ENCODE results near the gene SUN5.

SUN5 gene

DNA sequence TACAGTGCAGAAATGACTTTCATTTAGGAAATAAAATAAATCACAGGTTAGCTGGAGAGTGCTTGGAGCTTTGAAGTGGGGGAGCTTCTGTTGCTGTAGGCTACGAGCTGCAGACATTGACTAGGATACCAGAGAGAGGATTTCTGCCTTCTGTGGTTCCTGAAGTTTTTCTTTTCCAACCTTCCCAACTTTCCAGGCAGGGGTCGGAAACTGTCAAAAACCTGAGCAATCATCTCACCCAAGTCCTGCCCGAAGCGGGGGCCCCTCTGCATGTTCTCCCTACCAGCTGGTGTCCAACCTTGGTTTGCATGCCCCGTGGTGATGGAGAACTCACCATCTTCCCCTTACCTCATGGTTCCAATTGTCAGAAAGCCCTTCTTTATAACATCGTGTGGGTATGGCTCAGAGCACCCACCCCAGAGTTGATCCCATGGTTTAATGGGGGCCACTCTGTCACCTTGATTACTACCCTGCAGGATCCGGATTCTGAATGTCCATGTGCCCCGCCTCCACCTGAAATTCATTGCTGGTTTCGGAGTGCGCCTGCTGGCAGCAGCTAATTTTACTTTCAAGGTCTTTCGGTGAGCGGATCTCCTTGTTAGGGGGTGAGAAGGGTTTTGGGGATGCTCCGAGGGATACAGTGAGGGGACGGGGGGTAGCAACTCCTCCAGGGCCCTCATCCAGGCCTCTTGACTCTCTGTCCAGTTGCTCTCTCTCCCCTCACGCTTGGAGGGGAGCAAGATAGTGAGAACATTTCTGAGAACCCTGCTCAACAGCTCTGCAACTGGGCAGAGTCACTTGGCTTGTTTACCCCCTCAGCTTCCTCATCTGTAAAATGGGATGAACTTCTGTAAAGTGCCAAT lies 8.3 kb upstream of the SUN5 start:
- Histone ChIP-seq H3K36me3 (ENCODE audit: insufficient read depth, low read length) (no peaks in the 10 kb centered on the region), H3K4me1 (ENCODE audit: insufficient read depth, low read length) (peaks cover 6% of the 10 kb centered on the region; the same call in 1 of the 2 replicates), H3K9me3 (ENCODE audit: control insufficient read depth, insufficient read depth, low read length) (no peaks in the 10 kb centered on the region), H3K9ac (ENCODE audit: low read depth, low read length) (no peak overlapping the region)

DNA sequence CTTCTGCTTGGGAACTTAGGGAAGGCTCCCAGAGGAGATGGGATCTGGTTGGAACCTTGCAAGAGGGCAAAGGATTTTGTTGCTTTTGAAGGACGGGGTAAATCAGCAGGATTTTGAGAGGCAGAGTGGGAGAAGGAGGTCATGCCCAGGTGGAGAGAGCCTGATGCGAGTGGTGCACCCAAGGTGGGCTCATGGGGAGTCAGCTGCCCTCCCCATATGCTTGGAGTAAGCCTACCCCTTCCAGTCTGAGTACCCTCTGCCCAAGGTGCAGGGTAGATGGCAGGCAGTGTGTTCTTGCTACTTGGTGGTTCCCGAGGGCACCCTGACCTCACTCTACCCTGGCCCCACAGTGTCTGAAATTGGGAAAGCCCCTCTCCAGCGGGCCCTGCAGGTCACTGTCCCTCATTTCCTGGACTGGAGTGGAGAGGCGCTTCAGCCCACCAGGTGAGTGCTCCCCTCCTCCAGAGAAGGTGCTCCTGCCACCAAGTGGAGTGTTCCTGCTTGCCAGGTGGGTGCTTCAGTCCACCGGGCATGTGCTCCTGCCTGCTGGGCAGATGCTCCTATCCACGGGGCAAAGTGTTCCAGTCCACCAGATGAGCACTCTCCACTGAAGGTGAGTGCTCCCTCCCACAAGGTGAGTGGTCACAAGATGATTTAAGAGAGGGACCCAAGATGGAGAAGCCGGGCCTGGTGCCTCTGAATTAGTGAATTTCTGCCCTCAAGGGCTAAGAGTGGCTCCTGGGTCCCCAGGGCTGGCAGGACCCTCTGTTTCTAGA lies 6.6 kb upstream of the SUN5 start:
- Histone ChIP-seq H3K9ac (ENCODE audit: low read depth, low read length) (no peak overlapping the region), H3K36me3 (ENCODE audit: insufficient read depth, low read length) (no peaks in the 10 kb centered on the region), H3K9me3 (ENCODE audit: control insufficient read depth, insufficient read depth, low read length) (peaks cover under 1% of the 10 kb centered on the region; the same call in 1 of the 2 replicates), H3K4me1 (ENCODE audit: insufficient read depth, low read length) (peaks cover 6% of the 10 kb centered on the region; the same call in 1 of the 2 replicates)

DNA sequence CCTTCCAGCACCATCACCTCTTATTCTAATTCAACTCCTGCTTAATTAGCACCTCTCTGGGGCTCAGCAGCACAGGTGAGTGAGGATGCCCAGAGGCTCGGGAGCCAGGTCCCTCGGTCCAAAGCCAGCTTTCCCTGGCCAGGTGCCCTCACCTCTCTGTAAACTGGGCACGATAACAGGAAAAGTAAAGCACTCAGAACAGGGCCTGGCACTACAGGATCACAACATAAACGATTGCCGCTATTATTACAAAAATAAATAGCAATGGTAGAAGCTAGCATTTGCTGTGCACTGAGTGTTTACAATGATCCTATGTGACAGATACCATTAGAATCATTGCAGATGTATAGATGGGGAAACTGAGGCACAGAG lies 5.9 kb upstream of the SUN5 start:
- Histone ChIP-seq H3K9ac (ENCODE audit: low read depth, low read length) (no peak overlapping the region), H3K9me3 (ENCODE audit: control insufficient read depth, insufficient read depth, low read length) (peaks cover 3% of the 10 kb centered on the region; the same call in 1 of the 2 replicates), H3K36me3 (ENCODE audit: insufficient read depth, low read length) (no peaks in the 10 kb centered on the region), H3K4me1 (ENCODE audit: insufficient read depth, low read length) (peaks cover 6% of the 10 kb centered on the region; the same call in 1 of the 2 replicates)

DNA sequence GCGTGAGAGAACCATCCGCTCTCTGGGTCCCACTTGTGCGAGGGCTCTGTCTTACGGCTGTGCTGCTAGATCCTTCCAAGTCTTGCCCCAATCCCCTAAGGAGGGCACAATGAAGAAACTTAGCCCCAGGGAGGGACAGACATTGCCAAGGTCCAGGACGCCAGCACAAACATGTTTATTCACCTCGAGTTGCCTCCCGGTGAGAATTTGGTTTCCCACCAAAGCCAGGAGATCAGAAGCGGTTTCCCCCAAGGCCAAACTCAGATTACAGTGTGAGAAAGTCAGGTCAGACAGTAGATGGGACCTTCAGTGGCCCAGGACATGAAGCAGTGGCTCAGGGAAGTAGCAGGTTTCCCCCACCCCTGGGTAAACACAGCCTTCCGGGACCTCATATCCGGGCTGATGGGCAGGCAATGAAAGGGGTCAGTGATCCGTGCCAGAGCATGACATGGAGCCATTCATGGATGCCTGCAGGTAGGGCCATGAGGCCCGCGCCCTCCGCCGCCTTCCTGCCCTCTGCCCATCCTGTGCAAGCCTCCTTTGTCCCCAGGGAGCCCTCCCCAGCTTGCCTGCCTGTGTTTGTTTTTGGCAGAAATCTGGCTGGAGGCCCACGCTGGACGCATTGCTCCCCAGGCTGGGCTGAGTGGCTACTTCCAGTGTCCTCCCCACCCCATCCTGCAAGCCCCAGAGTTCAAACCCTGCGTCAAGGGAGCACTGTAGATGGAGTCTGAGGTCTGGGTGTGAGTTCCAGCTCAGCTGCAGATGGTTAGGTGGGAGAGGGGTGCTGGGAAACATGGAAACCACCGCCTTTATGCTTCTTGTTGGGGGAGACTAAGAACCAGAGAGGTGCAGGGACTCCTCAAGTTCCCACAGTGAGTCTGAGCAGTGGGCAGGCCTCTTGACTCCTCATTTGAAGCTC lies 5.2 kb upstream of the SUN5 start:
- H3K9me3 ChIP-seq (ENCODE audit: control insufficient read depth, insufficient read depth, low read length), result peaks cover 5% of the 10 kb centered on the region; the same call in 1 of the 2 replicates
- peaks cover 4% of the 10 kb centered on the region; the same call in 1 of the 2 replicates for H3K4me1 ChIP-seq (ENCODE audit: insufficient read depth, low read length)

DNA sequence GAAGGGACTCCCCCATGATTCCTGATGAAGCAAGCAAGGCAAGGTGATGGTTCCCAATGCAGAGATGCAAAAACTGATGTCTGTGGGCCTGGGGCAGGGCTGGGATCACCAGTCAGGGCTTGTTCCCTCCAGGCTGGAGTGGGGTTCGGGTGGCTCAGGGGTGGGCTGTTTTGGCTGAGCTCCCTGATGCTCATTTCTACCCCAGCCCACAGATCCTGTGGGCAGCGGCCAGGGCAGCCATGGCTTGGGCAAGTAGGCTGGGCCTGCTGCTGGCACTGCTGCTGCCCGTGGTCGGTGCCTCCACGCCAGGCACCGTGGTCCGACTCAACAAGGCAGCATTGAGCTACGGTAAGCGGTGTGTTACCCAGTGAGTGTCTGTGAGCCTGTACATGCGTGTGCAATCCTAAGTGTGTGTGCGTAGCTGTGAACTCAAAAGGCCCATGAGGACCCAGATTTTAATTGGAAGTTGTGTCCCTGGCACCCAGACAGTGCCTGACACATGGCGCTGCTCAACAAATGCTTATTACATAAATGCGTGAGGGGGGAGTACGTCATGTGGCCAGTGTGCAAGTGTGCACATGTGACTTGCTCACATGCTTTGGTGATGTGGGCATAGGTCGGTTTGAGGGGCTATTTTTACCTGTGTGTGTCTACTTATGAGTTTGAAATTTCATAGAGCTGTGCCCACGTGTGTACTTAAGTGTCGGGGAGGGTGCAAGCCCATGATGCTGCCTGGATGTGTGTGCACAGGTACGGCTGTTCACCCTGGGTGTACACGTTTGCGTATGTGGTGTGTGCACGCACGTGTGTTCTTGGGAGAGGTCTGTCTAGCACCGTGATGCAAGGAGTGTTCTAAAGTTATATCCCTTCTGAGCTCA lies 4.3 kb upstream of the SUN5 start:
- Histone ChIP-seq H3K9me3 (ENCODE audit: control insufficient read depth, insufficient read depth, low read length) (peaks cover 5% of the 10 kb centered on the region; the same call in 1 of the 2 replicates), H3K9ac (ENCODE audit: low read depth, low read length) (no peak overlapping the region), H3K36me3 (ENCODE audit: insufficient read depth, low read length) (no peaks in the 10 kb centered on the region)

More for the DNA sequence above, 5.2 kb upstream of the SUN5 start:
- H3K36me3 ChIP-seq (ENCODE audit: insufficient read depth, low read length), result no peaks in the 10 kb centered on the region
- no peak overlapping the region for H3K9ac ChIP-seq (ENCODE audit: low read depth, low read length)

DNA sequence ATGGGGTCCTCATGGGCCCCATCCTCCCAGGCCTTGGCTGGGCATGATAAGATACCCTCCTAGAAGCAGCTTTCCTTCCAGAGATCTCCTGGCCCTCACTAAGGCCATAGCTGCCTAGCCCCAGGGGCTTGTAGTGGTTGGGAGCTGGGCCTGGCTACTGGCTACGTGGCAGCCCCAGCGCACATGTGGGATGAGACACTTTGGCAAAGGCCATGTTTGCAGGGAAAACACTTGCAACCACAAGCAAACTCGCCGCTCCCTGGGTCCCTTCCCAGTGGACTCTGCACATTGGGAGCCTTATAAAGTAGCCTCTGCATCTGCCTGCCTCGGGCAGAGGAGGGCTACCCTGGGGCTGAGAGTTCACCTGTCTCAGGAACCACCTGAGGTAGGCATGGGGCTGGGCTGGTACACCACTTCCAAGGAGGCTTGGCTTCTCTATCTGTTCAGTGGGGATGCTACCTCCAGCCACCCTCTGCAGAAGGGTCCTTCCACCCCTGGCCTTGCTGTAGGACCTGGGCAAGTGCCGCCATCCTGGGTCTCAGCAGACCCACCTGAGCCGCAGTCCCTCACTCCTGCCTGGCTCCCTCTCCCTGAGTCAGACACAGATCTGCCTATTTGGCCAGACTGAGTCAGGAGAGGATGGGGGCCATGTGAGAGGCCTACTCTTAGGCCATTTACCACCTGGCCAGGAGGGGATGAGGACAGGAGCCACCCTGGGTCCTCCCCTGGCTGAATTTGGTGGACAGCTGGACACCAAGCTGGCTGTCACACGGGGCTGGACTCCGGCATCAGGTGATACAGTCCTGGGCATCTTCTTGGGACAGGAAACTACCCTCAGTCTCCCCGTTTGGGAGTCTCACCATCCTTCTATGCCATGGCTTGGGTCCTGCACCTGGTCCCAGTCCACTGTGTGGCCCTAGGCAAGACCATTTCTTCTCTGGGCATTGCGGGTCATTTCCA lies 3.4 kb upstream of the SUN5 start, which contains the start of gene BPIFB2:
BPIFB2 (plus strand) TSS at position 329 of the 960 bp plus-strand sequence. CDS start 871 bp downstream, outside the sequence.
- Histone ChIP-seq H3K9ac (ENCODE audit: low read depth, low read length) (no peak within 1 kb of the TSS), H3K4me1 (ENCODE audit: insufficient read depth, low read length) (no peaks in the 10 kb centered on the region), H3K36me3 (ENCODE audit: insufficient read depth, low read length) (no peaks in the 10 kb centered on the region), H3K9me3 (ENCODE audit: control insufficient read depth, insufficient read depth, low read length) (peaks cover 5% of the 10 kb centered on the region; the same call in 1 of the 2 replicates)

More for the DNA sequence above, 4.3 kb upstream of the SUN5 start:
- no peaks in the 10 kb centered on the region for H3K4me1 ChIP-seq (ENCODE audit: insufficient read depth, low read length)

DNA sequence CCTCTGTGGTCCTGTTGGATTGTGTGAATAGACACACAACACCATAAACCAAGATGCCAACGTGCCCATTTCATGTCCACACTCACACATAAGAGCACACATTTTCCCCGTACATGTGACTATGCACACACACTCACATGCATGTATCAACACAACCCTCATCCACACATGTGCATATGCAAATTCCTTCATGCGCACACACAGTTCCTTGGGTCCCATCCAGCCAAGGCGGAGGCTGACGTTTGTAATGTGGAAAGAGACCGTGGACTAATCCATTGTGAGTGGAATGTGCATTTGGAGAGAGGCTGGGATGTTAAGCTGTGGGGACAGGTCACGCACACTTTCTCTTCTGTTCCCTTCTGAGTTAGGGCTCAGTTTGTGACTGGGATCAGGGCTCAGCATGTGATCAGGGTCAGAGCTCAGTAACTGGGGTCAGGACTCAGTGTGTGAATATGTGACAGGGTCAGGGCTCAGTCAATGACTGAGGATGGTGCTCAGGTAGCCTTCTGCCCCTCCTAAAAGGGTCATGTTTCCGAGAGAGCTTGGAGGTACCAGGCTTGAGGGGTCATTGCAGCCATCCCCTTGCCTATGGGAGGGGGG lies 2.6 kb upstream of the SUN5 start:
- no peak overlapping the region for H3K9ac ChIP-seq (ENCODE audit: low read depth, low read length)
- H3K9me3 ChIP-seq (ENCODE audit: control insufficient read depth, insufficient read depth, low read length), result peaks cover 5% of the 10 kb centered on the region; the same call in 1 of the 2 replicates

DNA sequence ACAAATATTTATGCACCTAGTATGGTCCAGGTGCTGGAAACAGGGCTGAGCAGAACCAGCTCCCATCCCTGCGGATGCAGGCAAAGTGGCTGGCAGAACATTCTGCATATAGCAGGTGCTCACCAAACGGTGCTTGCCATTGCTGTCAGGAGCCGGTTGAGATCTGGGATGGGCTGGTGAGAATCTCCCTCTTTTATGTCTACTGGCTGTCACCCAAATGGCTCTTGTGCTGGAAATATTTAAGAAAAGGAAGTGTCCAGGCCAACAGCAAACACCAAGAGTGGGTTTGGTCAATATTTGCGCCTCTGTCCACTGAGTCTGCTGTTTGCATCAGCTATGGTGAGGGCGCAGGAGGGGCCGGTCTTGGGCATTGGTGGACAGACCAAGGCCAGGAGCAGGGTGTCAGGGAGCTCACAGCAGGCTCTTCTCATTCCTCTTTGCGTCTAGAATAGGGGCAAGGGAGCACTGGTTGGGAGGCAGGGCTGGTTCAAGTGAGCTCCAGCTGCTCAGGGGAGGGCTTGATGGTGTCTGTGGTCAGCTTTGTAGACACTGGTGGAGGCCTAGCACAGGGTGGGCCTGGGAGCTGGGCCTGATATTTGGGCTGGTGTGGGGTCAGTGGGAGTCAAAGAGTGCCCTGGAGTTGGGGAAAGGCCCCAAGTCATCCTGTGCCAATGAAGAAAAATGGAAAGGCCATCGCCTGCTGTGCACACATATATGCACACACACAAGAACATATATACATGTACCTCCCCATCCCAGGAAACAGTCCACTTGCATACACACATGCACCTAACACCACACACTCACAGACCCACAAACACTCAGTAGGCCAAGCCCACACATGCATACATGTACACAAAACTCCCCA lies 1.9 kb upstream of the SUN5 start:
- Histone ChIP-seq H3K36me3 (ENCODE audit: insufficient read depth, low read length) (no peaks in the 10 kb centered on the region), H3K9me3 (ENCODE audit: control insufficient read depth, insufficient read depth, low read length) (peaks cover 5% of the 10 kb centered on the region; the same call in 1 of the 2 replicates), H3K4me1 (ENCODE audit: insufficient read depth, low read length) (no peaks in the 10 kb centered on the region; the same call in 1 of the 2 replicates), H3K9ac (ENCODE audit: low read depth, low read length) (no peak overlapping the region)

More for the DNA sequence above, 2.6 kb upstream of the SUN5 start:
- no peaks in the 10 kb centered on the region for H3K36me3 ChIP-seq (ENCODE audit: insufficient read depth, low read length)
- H3K4me1 ChIP-seq (ENCODE audit: insufficient read depth, low read length), result no peaks in the 10 kb centered on the region

DNA sequence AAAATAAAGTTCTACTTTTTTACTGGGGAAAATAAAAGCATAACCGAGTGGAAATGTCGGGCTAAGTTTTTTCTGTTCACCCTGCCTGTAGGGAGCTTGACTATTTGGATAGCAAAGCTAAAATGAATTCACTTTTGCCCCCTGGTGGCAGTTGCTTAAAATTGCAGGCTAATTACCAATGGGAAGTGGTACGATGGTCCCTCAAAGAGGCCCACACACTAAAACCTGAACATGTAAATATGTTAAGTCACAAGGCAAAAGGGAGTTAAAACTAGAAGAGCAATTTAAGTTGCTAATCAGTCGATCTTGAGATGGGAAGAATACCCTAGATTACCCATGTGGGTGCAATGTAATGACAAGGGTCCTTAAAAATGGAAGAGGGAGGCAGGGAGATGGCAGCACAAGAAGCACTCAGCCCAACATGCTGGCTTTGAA lies 916 bp upstream of the SUN5 start:
- Histone ChIP-seq H3K9ac (ENCODE audit: low read depth, low read length) (no peak overlapping the region), H3K4me1 (ENCODE audit: insufficient read depth, low read length) (no peaks in the 10 kb centered on the region; the same call in 1 of the 2 replicates), H3K36me3 (ENCODE audit: insufficient read depth, low read length) (no peaks in the 10 kb centered on the region), H3K9me3 (ENCODE audit: control insufficient read depth, insufficient read depth, low read length) (peaks cover 5% of the 10 kb centered on the region; the same call in 1 of the 2 replicates)

DNA sequence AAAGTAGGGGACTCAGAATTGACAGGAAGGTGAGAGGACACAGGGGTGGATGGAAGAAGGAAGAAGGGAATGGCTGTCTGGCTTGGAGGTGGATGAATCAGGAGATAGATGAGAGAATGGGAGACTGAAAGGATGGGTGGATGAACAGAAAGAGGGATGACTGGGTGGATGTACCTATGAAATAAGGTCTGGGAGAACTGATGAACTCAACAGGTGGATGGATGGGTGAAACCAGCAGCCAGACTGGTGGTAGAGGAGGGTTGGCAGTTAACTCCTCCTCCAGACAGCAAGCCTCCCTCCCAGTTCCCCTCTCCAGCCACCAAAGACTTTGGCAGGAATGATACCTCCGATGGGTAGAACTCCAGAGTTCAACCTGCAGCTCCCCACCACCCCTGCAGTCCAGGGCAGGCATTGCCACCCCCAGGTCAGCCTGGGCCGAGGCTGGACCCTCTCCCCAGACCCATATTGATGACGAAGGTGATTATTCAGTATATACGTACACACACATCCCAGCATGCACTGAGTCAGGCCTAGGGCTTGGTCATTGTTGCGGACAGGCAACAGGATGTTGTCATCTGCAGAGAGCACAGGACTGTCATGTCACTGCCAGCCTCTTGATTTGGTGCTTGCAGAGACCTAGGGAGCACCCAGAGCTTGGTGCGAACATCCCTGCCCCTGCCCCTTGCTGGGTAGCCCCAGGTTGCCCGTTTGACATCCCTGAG lies 2.0 kb downstream of the SUN5 start:
- no peak overlapping the region for H3K9ac ChIP-seq (ENCODE audit: low read depth, low read length)
- peaks cover 5% of the 10 kb centered on the region; the same call in 1 of the 2 replicates for H3K9me3 ChIP-seq (ENCODE audit: control insufficient read depth, insufficient read depth, low read length)
- H3K36me3 ChIP-seq (ENCODE audit: insufficient read depth, low read length), result no peaks in the 10 kb centered on the region
- no peaks in the 10 kb centered on the region; the same call in 1 of the 2 replicates for H3K4me1 ChIP-seq (ENCODE audit: insufficient read depth, low read length)

Data from ES-I3 (cell line).